H9 (cell line): Measurements from ENCODE around the gene DNAH1. TPM values are rescaled to one million over a fixed set of nuclear protein-coding genes. Genes with fewer than 3 reads are reported as not detected.

Source experiments
- DNase-seq: peaks from one replicate; pipeline ENCODE4 v3.0.0-alpha.2; 2017
- H2AFZ ChIP-seq: one replicate; pipeline ENCODE4 v1.6.1; 2013; ENCODE audit warnings: mild to moderate bottlenecking, low read length, control low read depth, moderate library complexity
- H2AK5ac ChIP-seq: 2 replicates; pipeline ENCODE4 v1.6.1; 2013; ENCODE audit warnings: low read length, control low read depth, mixed read lengths; ENCODE audit not compliant: insufficient read length
- H2BK120ac ChIP-seq: one replicate; pipeline ENCODE4 v1.6.1; 2013; ENCODE audit warnings: low read depth, mild to moderate bottlenecking, low read length, control low read depth, inconsistent platforms; ENCODE audit not compliant: poor library complexity, severe bottlenecking
- H2BK12ac ChIP-seq: 2 replicates; pipeline ENCODE4 v1.6.1; 2013; ENCODE audit warnings: low read length, control low read depth, mixed read lengths, low read depth; ENCODE audit not compliant: insufficient read length
- H2BK15ac ChIP-seq: 2 replicates; pipeline ENCODE4 v1.6.1; 2013; ENCODE audit warnings: low read depth, low read length, control low read depth
- H2BK20ac ChIP-seq: one replicate; pipeline ENCODE4 v1.6.1; 2013; ENCODE audit warnings: low read depth, mild to moderate bottlenecking, low read length, control low read depth, inconsistent platforms; ENCODE audit not compliant: poor library complexity, severe bottlenecking
- H2BK5ac ChIP-seq: 2 replicates; pipeline ENCODE4 v1.6.1; 2013; ENCODE audit warnings: low read length, control low read depth, mixed read lengths; ENCODE audit not compliant: insufficient read length
- H3K14ac ChIP-seq: 2 replicates; pipeline ENCODE4 v1.6.1; 2013; ENCODE audit warnings: low read length, control low read depth; ENCODE audit not compliant: insufficient read depth
- H3K18ac ChIP-seq: 2 replicates; pipeline ENCODE4 v1.6.1; 2013; ENCODE audit warnings: low read depth, mild to moderate bottlenecking, mixed read lengths, low read length, control low read depth; ENCODE audit not compliant: insufficient read length
- H3K23ac ChIP-seq: 2 replicates; pipeline ENCODE4 v1.6.1; 2013; ENCODE audit warnings: low read length, control low read depth, mixed read lengths, low read depth; ENCODE audit not compliant: insufficient read length
- H3K23me2 ChIP-seq: 2 replicates; pipeline ENCODE4 v1.6.1; 2013; ENCODE audit warnings: low read depth, mild to moderate bottlenecking, mixed read lengths, low read length, control low read depth; ENCODE audit not compliant: insufficient read length, poor library complexity, severe bottlenecking
- H3K27ac ChIP-seq: 2 replicates; pipeline ENCODE4 v1.5.1; 2013; ENCODE audit warnings: low read length, control low read depth, mixed read lengths, low read depth; ENCODE audit not compliant: insufficient read length
- H3K27me3 ChIP-seq: 2 replicates; pipeline ENCODE4 v1.6.1; 2013; ENCODE audit warnings: low read length, control low read depth, inconsistent platforms; ENCODE audit not compliant: insufficient read depth
- H3K4ac ChIP-seq: 2 replicates; pipeline ENCODE4 v1.6.1; 2013; ENCODE audit warnings: low read depth, mild to moderate bottlenecking, control low read depth, inconsistent platforms, low read length, moderate library complexity
- H3K4me1 ChIP-seq: 2 replicates; pipeline ENCODE4 v1.6.1; 2013; ENCODE audit warnings: low read length, control low read depth, inconsistent platforms; ENCODE audit not compliant: insufficient read depth
- H3K4me2 ChIP-seq: 2 replicates; pipeline ENCODE4 v1.6.1; 2013; ENCODE audit warnings: low read length, control low read depth, mixed read lengths; ENCODE audit not compliant: insufficient read length, insufficient read depth
- H3K56ac ChIP-seq: 2 replicates; pipeline ENCODE4 v1.6.1; 2013; ENCODE audit warnings: low read depth, mild to moderate bottlenecking, mixed read lengths, low read length, control low read depth; ENCODE audit not compliant: insufficient read length
- H3K79me1 ChIP-seq: 2 replicates; pipeline ENCODE4 v1.6.1; 2013; ENCODE audit warnings: low read depth, mild to moderate bottlenecking, moderate library complexity, low read length, control low read depth, inconsistent platforms; ENCODE audit not compliant: insufficient read depth, poor library complexity, severe bottlenecking
- H3K79me2 ChIP-seq: 2 replicates; pipeline ENCODE4 v1.6.1; 2013; ENCODE audit warnings: low read length, control low read depth, inconsistent platforms; ENCODE audit not compliant: insufficient read depth
- H3K9ac ChIP-seq: 2 replicates; pipeline ENCODE4 v1.6.1; 2013; ENCODE audit warnings: low read length, control low read depth, mixed read lengths; ENCODE audit not compliant: insufficient read length; ENCODE audit errors: extremely low read depth
- H3K9me3 ChIP-seq: one replicate; pipeline ENCODE4 v1.6.1; 2013; ENCODE audit warnings: low read depth, low read length, inconsistent platforms; ENCODE audit not compliant: control insufficient read depth
- H3T11ph ChIP-seq: one replicate; pipeline ENCODE4 v1.6.1; 2013; ENCODE audit warnings: mild to moderate bottlenecking, low read length, control low read depth, inconsistent platforms
- H4K20me1 ChIP-seq: one replicate; pipeline ENCODE4 v1.6.1; 2013; ENCODE audit not compliant: control insufficient read depth, insufficient read length, insufficient read depth
- H4K5ac ChIP-seq: 2 replicates; pipeline ENCODE4 v1.6.1; 2013; ENCODE audit warnings: low read depth, mild to moderate bottlenecking, mixed read lengths, low read length, control low read depth; ENCODE audit not compliant: insufficient read length
- H4K8ac ChIP-seq: replicated peaks from 2 replicates; pipeline ENCODE4 v1.6.1; 2013; ENCODE audit warnings: low read length, control low read depth, mixed read lengths, low read depth; ENCODE audit not compliant: insufficient read length
- H4K91ac ChIP-seq: 2 replicates; pipeline ENCODE4 v1.6.1; 2013; ENCODE audit warnings: low read depth, mild to moderate bottlenecking, moderate library complexity, mixed read lengths, low read length, control low read depth; ENCODE audit not compliant: insufficient read length
- H3K27ac Mint-ChIP-seq, 3 experiments: 2 replicates in 2 of 3; 3 replicates in 1 of 3; pipeline ENCODE4 v1.8.0; 2020 to 2021; ENCODE audit warnings: mixed read lengths in 3 of 3, mild to moderate bottlenecking in 1 of 3, moderate library complexity in 1 of 3
- H3K27me3 Mint-ChIP-seq: 2 replicates; pipeline ENCODE4 v1.8.0; 2021; ENCODE audit warnings: low read depth, mild to moderate bottlenecking, moderate library complexity, mixed read lengths
- H3K36me3 Mint-ChIP-seq, 3 experiments: 2 replicates in 2 of 3; 3 replicates in 1 of 3; pipeline ENCODE4 v1.8.0; 2020 to 2021; ENCODE audit warnings: low read depth in 3 of 3, mixed read lengths in 3 of 3; ENCODE audit not compliant: insufficient read depth in 1 of 3
- H3K4me1 Mint-ChIP-seq, 2 experiments: 2 replicates each; pipeline ENCODE4 v1.8.0; 2020; ENCODE audit warnings: mixed read lengths in 2 of 2
- H3K4me3 Mint-ChIP-seq, 2 experiments: 2 replicates in 1 of 2; 3 replicates in 1 of 2; pipeline ENCODE4 v1.8.0; 2020 to 2021; ENCODE audit warnings: mild to moderate bottlenecking in 2 of 2, mixed read lengths in 2 of 2, moderate library complexity in 1 of 2
- H3K9me3 Mint-ChIP-seq, 2 experiments: 2 replicates in 1 of 2; 3 replicates in 1 of 2; pipeline ENCODE4 v1.8.0; 2020; ENCODE audit warnings: mild to moderate bottlenecking in 2 of 2, mixed read lengths in 2 of 2, moderate library complexity in 1 of 2
- WGBS: extraction: QIAGEN DNeasy Blood & Tissue Kit; methylation state at CpG from one replicate; pipeline ENCODE4 v1.1.7; 2013; ENCODE audit warnings: missing lambda C conversion rate, low lambda C conversion rate, mixed read lengths; ENCODE audit not compliant: insufficient read length; ENCODE audit errors: extremely low coverage; 5-methylcytosine and 5-hydroxymethylcytosine counted together
- total RNA-seq: library from RNA; stranded (reverse); gene quantifications from 2 replicates; pipeline ENCODE4 v1.2.1, GENCODE V29; 2021
- TF ChIP-seq, protein P1 (sequence below): fragments of 200-600 bp; sonication (generic); conservative IDR thresholded peaks from 3 replicates; pipeline ENCODE4 v1.8.0; 2021; ENCODE audit warnings: antibody characterized with exemption, mild to moderate bottlenecking

The DNAH1 gene
- total RNA-seq, 1 experiment from 2014 or later, result 2.0 TPM

DNA sequence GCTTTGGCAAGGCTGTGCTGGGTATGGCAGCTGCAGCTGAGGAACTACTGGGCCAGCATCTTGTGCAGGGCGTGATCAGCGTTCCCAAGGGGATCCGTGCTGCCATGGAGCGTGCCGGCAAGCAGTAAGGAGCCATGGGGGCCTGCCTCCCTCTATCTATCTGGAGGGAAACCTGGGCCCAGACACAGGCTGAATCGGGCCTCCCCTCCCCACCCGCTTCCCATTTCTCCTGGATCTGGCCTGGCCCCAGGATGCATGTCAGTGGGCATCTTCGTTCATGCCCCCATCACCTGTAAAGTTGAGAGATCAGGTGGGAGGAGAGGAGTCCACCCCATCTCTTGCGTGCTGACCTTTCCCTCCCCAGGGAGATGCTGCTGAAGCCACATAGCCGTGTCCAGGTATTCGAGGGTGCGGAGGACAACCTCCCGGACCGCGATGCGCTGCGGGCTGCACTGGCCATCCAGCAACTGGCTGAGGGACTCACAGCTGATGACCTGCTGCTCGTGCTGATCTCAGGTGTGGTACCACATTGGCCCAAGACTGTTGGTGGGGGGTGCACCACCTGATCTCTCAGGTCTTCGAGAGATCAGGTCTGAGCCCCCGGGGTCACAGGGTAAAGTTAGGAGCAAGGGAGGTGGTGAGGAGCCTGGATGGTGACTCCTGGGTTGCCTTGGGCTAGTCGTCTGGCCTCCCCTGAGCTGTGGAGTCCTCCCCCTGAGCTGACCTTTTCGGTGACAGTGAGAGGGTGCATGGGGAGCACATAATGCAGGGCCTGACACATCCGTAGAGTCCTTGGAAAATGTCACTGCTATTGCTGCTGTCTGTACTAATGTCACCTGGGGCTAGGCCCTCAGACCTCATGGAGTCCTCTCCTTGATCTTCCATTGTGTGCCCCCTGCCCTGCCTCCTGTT is 25.3 kb upstream of the DNAH1 start:
- H3K14ac ChIP-seq, result no peak overlapping the region
- no peak overlapping the region for H2AFZ ChIP-seq
- H3K4me1 Mint-ChIP-seq, result peaks cover 8 to 10% of the 10 kb centered on the region in 2 experiments
- H3K9me3 ChIP-seq, result no peaks in the 10 kb centered on the region
- H3K56ac ChIP-seq, result no peak overlapping the region
- no peak overlapping the region for H3K27ac ChIP-seq
- WGBS, result no CpG with 5 or more reads among the region's 23 CpGs
- H3K27me3 ChIP-seq, result no peaks in the 10 kb centered on the region
- H2AK5ac ChIP-seq, result no peak overlapping the region
- no peak overlapping the region for H3T11ph ChIP-seq
- H2BK120ac ChIP-seq, result no peak overlapping the region
- no peak overlapping the region for H2BK5ac ChIP-seq
- no peaks in the 10 kb centered on the region; a peak in 3 of 7 replicates for H3K36me3 Mint-ChIP-seq
- H3K23me2 ChIP-seq, result peaks cover 3% of the 10 kb centered on the region
- H4K91ac ChIP-seq, result no peak overlapping the region
- no peak overlapping the region for H3K4me2 ChIP-seq
- no peak overlapping the region for H3K23ac ChIP-seq
- no peak overlapping the region for H2BK12ac ChIP-seq
- H3K79me1 ChIP-seq, result no peaks in the 10 kb centered on the region
- H4K20me1 ChIP-seq, result no peaks in the 10 kb centered on the region
- no peaks in the 10 kb centered on the region for H3K27me3 Mint-ChIP-seq
- H3K9me3 Mint-ChIP-seq, result no peaks in the 10 kb centered on the region
- no peak overlapping the region for H4K5ac ChIP-seq
- H3K4me3 Mint-ChIP-seq, result no peak overlapping the region
- H3K9ac ChIP-seq, result no peak overlapping the region
- TF ChIP-seq, protein P1, sequence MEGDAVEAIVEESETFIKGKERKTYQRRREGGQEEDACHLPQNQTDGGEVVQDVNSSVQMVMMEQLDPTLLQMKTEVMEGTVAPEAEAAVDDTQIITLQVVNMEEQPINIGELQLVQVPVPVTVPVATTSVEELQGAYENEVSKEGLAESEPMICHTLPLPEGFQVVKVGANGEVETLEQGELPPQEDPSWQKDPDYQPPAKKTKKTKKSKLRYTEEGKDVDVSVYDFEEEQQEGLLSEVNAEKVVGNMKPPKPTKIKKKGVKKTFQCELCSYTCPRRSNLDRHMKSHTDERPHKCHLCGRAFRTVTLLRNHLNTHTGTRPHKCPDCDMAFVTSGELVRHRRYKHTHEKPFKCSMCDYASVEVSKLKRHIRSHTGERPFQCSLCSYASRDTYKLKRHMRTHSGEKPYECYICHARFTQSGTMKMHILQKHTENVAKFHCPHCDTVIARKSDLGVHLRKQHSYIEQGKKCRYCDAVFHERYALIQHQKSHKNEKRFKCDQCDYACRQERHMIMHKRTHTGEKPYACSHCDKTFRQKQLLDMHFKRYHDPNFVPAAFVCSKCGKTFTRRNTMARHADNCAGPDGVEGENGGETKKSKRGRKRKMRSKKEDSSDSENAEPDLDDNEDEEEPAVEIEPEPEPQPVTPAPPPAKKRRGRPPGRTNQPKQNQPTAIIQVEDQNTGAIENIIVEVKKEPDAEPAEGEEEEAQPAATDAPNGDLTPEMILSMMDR, result no peak
- no peak overlapping the region for H3K18ac ChIP-seq
- H3K4ac ChIP-seq, result no peak overlapping the region
- H2BK20ac ChIP-seq, result no peak overlapping the region
- H3K4me1 ChIP-seq, result no peaks in the 10 kb centered on the region
- H3K27ac Mint-ChIP-seq, result no peak overlapping the region
- H3K79me2 ChIP-seq, result no peaks in the 10 kb centered on the region
- H4K8ac ChIP-seq, result no peak overlapping the region
- no peak overlapping the region for H2BK15ac ChIP-seq
- DNase-seq, result no peak
